K562 (cell line): ENCODE data around the gene KNDC1. TPM values are rescaled to one million over a fixed set of nuclear protein-coding genes. Genes with fewer than 3 reads are reported as not detected.

Source experiments
- ATF4 ChIP-seq: fragments of 450-650 bp; formaldehyde crosslinking; IDR thresholded peaks from 2 replicates; pipeline ENCODE4 v1.4.0; 2022; ENCODE audit warnings: mild to moderate bottlenecking, moderate library complexity
- E2F6 ChIP-seq, 2 experiments: IDR thresholded peaks; 2 replicates each; pipeline ENCODE4 v1.6.1; 2011; ENCODE audit warnings: borderline replicate concordance in 1 of 2, control low read depth in 1 of 2, low read depth in 1 of 2, low read length in 1 of 2, mild to moderate bottlenecking in 1 of 2, mixed read lengths in 1 of 2, moderate library complexity in 1 of 2; ENCODE audit not compliant: insufficient read depth in 1 of 2, insufficient read length in 1 of 2, poor library complexity in 1 of 2, severe bottlenecking in 1 of 2; ENCODE audit errors: extremely low read depth in 1 of 2
- EHMT2 ChIP-seq: fragments of 450-650 bp; IDR thresholded peaks from 2 replicates; pipeline ENCODE4 v1.6.1; 2018; ENCODE audit warnings: antibody characterized with exemption
- KAT8 ChIP-seq: fragments of 450-650 bp; IDR thresholded peaks from 2 replicates; pipeline ENCODE4 v1.6.1; 2016; ENCODE audit warnings: low read depth, mild to moderate bottlenecking
- NR0B1 ChIP-seq: fragments of 450-650 bp; IDR thresholded peaks from one replicate; pipeline ENCODE4 v1.6.1; 2018; ENCODE audit warnings: mild to moderate bottlenecking, moderate library complexity; ENCODE audit not compliant: partially characterized antibody
- PHF20 ChIP-seq: fragments of 450-650 bp; IDR thresholded peaks from 2 replicates; pipeline ENCODE4 v1.6.1; 2018; ENCODE audit not compliant: partially characterized antibody
- PTBP1 ChIP-seq: fragments of 200-400 bp; formaldehyde crosslinking; IDR thresholded peaks from 2 replicates; pipeline ENCODE4 v1.6.1; 2017; ENCODE audit warnings: low read depth, low read length
- RBM14 ChIP-seq: fragments of 200-400 bp; formaldehyde crosslinking; IDR thresholded peaks from 2 replicates; pipeline ENCODE4 v1.6.1; 2018; ENCODE audit warnings: low read depth, mild to moderate bottlenecking, low read length, moderate library complexity, borderline replicate concordance; ENCODE audit not compliant: insufficient read depth
- TRIM25 ChIP-seq: fragments of 450-650 bp; IDR thresholded peaks from 2 replicates; pipeline ENCODE4 v1.7.0; 2016; ENCODE audit warnings: borderline replicate concordance
- ZBTB43 ChIP-seq: sonication (generic); formaldehyde crosslinking; IDR thresholded peaks from 2 replicates; pipeline ENCODE4 v1.8.0; 2023; ENCODE audit warnings: mild to moderate bottlenecking, missing genetic modification reagents
- ZNF592 ChIP-seq: fragments of 450-650 bp; IDR thresholded peaks from 2 replicates; pipeline ENCODE4 v1.6.1; 2017; ENCODE audit warnings: antibody characterized with exemption, mild to moderate bottlenecking
- polyA plus RNA-seq, 8 experiments: library from polyadenylated mRNA; depleted of rRNA in 4 of 8; stranded (reverse) in 5 of 8; unstranded in 3 of 8; fragments of >200 nt; fragmentation: Nextera tagmentation in 2 of 8; fragmentation: Illumina TruSeq in 1 of 8; extraction: Ambion mirVana in 2 of 8; extraction: Trizol in 1 of 8; gene quantifications; 2 replicates each; pipeline versions ENCODE4 v1.2.1 to v1.2.3, GENCODE V29; 2011 to 2014; ENCODE audit warnings: inconsistent platforms in 1 of 8, missing spikeins in 1 of 8
- total RNA-seq, 7 experiments: library from RNA; depleted of rRNA in 6 of 7; stranded (reverse); fragments of >200 nt in 6 of 7; fragmentation: Illumina TruSeq in 2 of 7; extraction: Trizol in 2 of 7; gene quantifications; 2 replicates each; pipeline versions ENCODE4 v1.2.1 to v1.2.3, GENCODE V29; 2011 to 2021; ENCODE audit warnings: low replicate concordance in 1 of 7

The KNDC1 gene
- total and polyA plus RNA-seq, 9 of the 15 experiments (the other 6 are each of a cell fraction or from before 2014, with no cell fraction given): 0.07 to 0.26 (median 0.11) TPM; not detected in 6

- TF ChIP-seq E2F6 (IDR thresholded peaks at IDR 0.05; ENCODE audit: borderline replicate concordance in 1 of 2, extremely low read depth in 1 of 2, insufficient read depth in 1 of 2, insufficient read length in 1 of 2, low read depth in 1 of 2, low read length in 1 of 2, poor library complexity in 1 of 2, severe bottlenecking in 1 of 2) (no peak), ZNF592 (peak; percentile 48; the same call in 1 of the 2 replicates), RBM14 (no peak), TRIM25 (no peak), ZBTB43 (CRISPR knock-in tag) (no peak), NR0B1 (no peak), PTBP1 (no peak), PHF20 (peak; percentile 16), EHMT2 (no peak), ATF4 (CRISPR knock-in tag) (no peak), KAT8 (no peak)
Observed at GRCh38 chr10:133257489-133258065, 97.6 kb downstream of the KNDC1 start (continued).
